K562 (cell line): ENCODE data around the gene NTRK2.

Source experiments
- CBX1 ChIP-seq: sonication (generic); IDR thresholded peaks from 2 replicates; pipeline ENCODE4 v1.6.1; 2016; ENCODE audit warnings: antibody characterized with exemption, low read depth, mild to moderate bottlenecking
- CC2D1A ChIP-seq: fragments of 450-650 bp; IDR thresholded peaks from 2 replicates; pipeline ENCODE4 v1.6.1; 2017; ENCODE audit warnings: mild to moderate bottlenecking
- CREM ChIP-seq: IDR thresholded peaks from 2 replicates; pipeline ENCODE4 v1.6.1; 2014; ENCODE audit warnings: antibody characterized with exemption, low read depth
- FIP1L1 ChIP-seq: fragments of 200-400 bp; formaldehyde crosslinking; IDR thresholded peaks from 2 replicates; pipeline ENCODE4 v1.6.1; 2018; ENCODE audit warnings: mild to moderate bottlenecking, low read depth, low read length; ENCODE audit not compliant: poor library complexity, severe bottlenecking
- MAFK ChIP-seq: IDR thresholded peaks from 2 replicates; pipeline ENCODE4 v1.6.1; 2011; ENCODE audit warnings: low read length, improper control_type of control experiment
- PHF8 ChIP-seq: fragments of 200-600 bp; sonication (generic); IDR thresholded peaks from 2 replicates; pipeline ENCODE4 v1.6.1; 2012; ENCODE audit warnings: mixed run types, mild to moderate bottlenecking, inconsistent platforms, low read length, moderate library complexity, borderline replicate concordance
- POLR2A ChIP-seq: fragments of 450-650 bp; conservative IDR thresholded peaks from 2 replicates; pipeline ENCODE4 v1.6.1; 2016
- REST ChIP-seq, 2 experiments: fragments of 450-650 bp; formaldehyde crosslinking in 1 of 2; IDR thresholded peaks; 2 replicates each; pipeline versions ENCODE4 v1.4.0 to v1.6.1; 2014 to 2020; ENCODE audit warnings: mild to moderate bottlenecking in 2 of 2, borderline replicate concordance in 1 of 2, low read depth in 1 of 2
- SMARCA5 ChIP-seq: fragments of 450-650 bp; IDR thresholded peaks from 2 replicates; pipeline ENCODE4 v1.6.1; 2016
- ZFP91 ChIP-seq: sonication (generic); formaldehyde crosslinking; IDR thresholded peaks from 2 replicates; pipeline ENCODE4 v1.8.0; 2022; ENCODE audit warnings: mild to moderate bottlenecking, missing genetic modification reagents
- ZSCAN29 ChIP-seq: fragments of 450-650 bp; IDR thresholded peaks from 2 replicates; pipeline ENCODE4 v1.6.1; 2017
- TF ChIP-seq, protein P1 (sequence below), 3 experiments: IDR thresholded peaks in 2 of 3; conservative IDR thresholded peaks in 1 of 3; 2 replicates each; pipeline ENCODE4 v1.5.1; 2011 to 2012; ENCODE audit warnings: low read length in 3 of 3, mild to moderate bottlenecking in 3 of 3, control low read depth in 2 of 3, improper control_type of control experiment in 1 of 3, inconsistent platforms in 1 of 3, low read depth in 1 of 3, mixed read lengths in 1 of 3, moderate library complexity in 1 of 3; ENCODE audit not compliant: insufficient read depth in 2 of 3
- TF ChIP-seq, protein P2 (sequence below): sonication (generic); formaldehyde crosslinking; IDR thresholded peaks from 2 replicates; pipeline ENCODE4 v1.8.0; 2023; ENCODE audit warnings: missing genetic modification reagents, mild to moderate bottlenecking, borderline replicate concordance

DNA sequence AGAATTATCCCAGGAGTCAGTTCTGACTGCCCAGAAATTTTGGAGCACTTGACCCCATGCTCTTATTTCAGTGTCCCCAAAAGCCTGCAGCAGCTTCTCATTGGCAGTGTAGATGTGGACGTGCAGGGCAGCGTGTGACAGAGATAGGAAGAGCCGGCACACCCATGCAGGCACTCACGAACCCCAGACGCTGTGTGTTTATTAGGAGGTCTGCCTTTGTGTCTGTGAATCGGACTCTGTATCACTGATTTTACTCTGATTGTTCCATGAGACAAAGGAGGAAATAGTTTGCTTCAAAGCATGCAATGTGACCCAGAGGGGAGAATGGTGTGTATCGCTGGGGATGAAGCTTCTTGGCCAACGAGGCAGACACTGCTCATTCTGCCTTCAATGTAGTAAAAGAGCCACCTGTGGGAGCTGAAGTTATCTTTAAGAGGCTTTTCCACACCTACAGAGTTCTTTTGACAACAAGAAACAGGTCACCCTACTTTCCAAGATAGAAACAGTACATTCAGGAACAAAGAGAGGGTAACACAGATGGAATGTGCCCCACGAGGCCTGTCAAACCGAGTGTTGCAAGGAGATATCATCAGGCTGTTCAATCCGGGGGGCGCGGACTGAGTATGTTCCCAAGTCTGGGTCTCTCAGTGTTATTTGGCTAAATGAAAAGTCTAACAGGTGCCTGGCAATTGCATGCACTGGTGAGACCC lies 224.0 kb downstream of the NTRK2 start:
- TF ChIP-seq PHF8, result no peak
- TF ChIP-seq MAFK, result no peak
- TF ChIP-seq REST (IDR thresholded peaks at IDR 0.05; ENCODE audit: borderline replicate concordance), result no peak
- TF ChIP-seq REST (CRISPR knock-in tag; IDR thresholded peaks at IDR 0.05; ENCODE audit: low read depth), result no peak
- no peak for TF ChIP-seq POLR2A
- TF ChIP-seq CREM, result no peak
- TF ChIP-seq, protein P1, sequence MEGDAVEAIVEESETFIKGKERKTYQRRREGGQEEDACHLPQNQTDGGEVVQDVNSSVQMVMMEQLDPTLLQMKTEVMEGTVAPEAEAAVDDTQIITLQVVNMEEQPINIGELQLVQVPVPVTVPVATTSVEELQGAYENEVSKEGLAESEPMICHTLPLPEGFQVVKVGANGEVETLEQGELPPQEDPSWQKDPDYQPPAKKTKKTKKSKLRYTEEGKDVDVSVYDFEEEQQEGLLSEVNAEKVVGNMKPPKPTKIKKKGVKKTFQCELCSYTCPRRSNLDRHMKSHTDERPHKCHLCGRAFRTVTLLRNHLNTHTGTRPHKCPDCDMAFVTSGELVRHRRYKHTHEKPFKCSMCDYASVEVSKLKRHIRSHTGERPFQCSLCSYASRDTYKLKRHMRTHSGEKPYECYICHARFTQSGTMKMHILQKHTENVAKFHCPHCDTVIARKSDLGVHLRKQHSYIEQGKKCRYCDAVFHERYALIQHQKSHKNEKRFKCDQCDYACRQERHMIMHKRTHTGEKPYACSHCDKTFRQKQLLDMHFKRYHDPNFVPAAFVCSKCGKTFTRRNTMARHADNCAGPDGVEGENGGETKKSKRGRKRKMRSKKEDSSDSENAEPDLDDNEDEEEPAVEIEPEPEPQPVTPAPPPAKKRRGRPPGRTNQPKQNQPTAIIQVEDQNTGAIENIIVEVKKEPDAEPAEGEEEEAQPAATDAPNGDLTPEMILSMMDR (IDR thresholded peaks at IDR 0.05 in 2 of 3, conservative IDR thresholded peaks at IDR 0.05 in 1 of 3; ENCODE audit: insufficient read depth in 2 of 3, low read depth in 1 of 3, low read length in 3 of 3), result no peak
- TF ChIP-seq CC2D1A, result no peak
- TF ChIP-seq, protein P2, sequence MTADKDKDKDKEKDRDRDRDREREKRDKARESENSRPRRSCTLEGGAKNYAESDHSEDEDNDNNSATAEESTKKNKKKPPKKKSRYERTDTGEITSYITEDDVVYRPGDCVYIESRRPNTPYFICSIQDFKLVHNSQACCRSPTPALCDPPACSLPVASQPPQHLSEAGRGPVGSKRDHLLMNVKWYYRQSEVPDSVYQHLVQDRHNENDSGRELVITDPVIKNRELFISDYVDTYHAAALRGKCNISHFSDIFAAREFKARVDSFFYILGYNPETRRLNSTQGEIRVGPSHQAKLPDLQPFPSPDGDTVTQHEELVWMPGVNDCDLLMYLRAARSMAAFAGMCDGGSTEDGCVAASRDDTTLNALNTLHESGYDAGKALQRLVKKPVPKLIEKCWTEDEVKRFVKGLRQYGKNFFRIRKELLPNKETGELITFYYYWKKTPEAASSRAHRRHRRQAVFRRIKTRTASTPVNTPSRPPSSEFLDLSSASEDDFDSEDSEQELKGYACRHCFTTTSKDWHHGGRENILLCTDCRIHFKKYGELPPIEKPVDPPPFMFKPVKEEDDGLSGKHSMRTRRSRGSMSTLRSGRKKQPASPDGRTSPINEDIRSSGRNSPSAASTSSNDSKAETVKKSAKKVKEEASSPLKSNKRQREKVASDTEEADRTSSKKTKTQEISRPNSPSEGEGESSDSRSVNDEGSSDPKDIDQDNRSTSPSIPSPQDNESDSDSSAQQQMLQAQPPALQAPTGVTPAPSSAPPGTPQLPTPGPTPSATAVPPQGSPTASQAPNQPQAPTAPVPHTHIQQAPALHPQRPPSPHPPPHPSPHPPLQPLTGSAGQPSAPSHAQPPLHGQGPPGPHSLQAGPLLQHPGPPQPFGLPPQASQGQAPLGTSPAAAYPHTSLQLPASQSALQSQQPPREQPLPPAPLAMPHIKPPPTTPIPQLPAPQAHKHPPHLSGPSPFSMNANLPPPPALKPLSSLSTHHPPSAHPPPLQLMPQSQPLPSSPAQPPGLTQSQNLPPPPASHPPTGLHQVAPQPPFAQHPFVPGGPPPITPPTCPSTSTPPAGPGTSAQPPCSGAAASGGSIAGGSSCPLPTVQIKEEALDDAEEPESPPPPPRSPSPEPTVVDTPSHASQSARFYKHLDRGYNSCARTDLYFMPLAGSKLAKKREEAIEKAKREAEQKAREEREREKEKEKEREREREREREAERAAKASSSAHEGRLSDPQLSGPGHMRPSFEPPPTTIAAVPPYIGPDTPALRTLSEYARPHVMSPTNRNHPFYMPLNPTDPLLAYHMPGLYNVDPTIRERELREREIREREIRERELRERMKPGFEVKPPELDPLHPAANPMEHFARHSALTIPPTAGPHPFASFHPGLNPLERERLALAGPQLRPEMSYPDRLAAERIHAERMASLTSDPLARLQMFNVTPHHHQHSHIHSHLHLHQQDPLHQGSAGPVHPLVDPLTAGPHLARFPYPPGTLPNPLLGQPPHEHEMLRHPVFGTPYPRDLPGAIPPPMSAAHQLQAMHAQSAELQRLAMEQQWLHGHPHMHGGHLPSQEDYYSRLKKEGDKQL (CRISPR knock-in tag), result no peak
- TF ChIP-seq FIP1L1, result no peak
- no peak for TF ChIP-seq ZFP91
- TF ChIP-seq ZSCAN29, result no peak
- TF ChIP-seq SMARCA5, result no peak
- no peak for TF ChIP-seq CBX1
